IMR-90 (cell line): ENCODE results near the gene SPIN1. TPM values are rescaled to one million over a fixed set of nuclear protein-coding genes. Genes with fewer than 3 reads are reported as not detected.

ENCODE experiments used
- ATAC-seq: fragments of 200-7000 bp; cut with Tn5 transposase; 2 replicates; pipeline ENCODE4 v1.9.1; 2020; ENCODE audit warnings: low read depth, mild to moderate bottlenecking, moderate library complexity
- BruUV-seq: library from RNA; stranded (reverse); fragments of 400-500 nt; replicated peaks from 2 replicates; lab custom pipeline; 2021; lab: Mats Ljungman, UMichigan
- CTCF ChIA-PET: fragments of 300-600 bp; formaldehyde crosslinking; extraction: SDS; loops from one replicate; lab custom pipeline; 2021; ENCODE audit warnings: antibody characterized with exemption; lab: Yijun Ruan, JAX
- POLR2A ChIA-PET: fragments of 300-600 bp; sonication (Branson Sonifier 250); formaldehyde crosslinking; loops from one replicate; lab custom pipeline; 2022; ENCODE audit warnings: antibody characterized with exemption; ENCODE audit not compliant: unreplicated experiment; lab: Charles Lee
- DNase-seq: peaks from one replicate; pipeline ENCODE4 v3.0.0; 2013
- H2AFZ ChIP-seq: replicated peaks from 2 replicates; pipeline ENCODE3; 2013; ENCODE audit warnings: low read length, mild to moderate bottlenecking; ENCODE audit not compliant: poor library complexity
- H2AK5ac ChIP-seq: 2 replicates; pipeline ENCODE4 v1.6.1; 2013; ENCODE audit warnings: low read depth, low read length, inconsistent platforms
- H2AK9ac ChIP-seq: replicated peaks from 2 replicates; pipeline ENCODE3; 2013; ENCODE audit warnings: mild to moderate bottlenecking, low read depth, low read length, moderate library complexity; ENCODE audit not compliant: poor library complexity
- H2BK120ac ChIP-seq: 2 replicates; pipeline ENCODE4 v1.6.1; 2013; ENCODE audit warnings: low read depth, low read length, inconsistent platforms
- H2BK15ac ChIP-seq: 3 replicates; pipeline ENCODE4 v1.6.1; 2013; ENCODE audit warnings: low read depth, low read length, inconsistent platforms
- H2BK20ac ChIP-seq: 2 replicates; pipeline ENCODE4 v1.6.1; 2013; ENCODE audit warnings: low read depth, mild to moderate bottlenecking, inconsistent platforms, low read length, moderate library complexity
- H2BK5ac ChIP-seq: 2 replicates; pipeline ENCODE4 v1.6.1; 2013; ENCODE audit warnings: mild to moderate bottlenecking, low read depth, low read length, inconsistent platforms; ENCODE audit not compliant: poor library complexity, severe bottlenecking
- H3K14ac ChIP-seq: replicated peaks from 2 replicates; pipeline ENCODE4 v1.6.1; 2013; ENCODE audit warnings: low read depth, low read length, inconsistent platforms
- H3K18ac ChIP-seq: 2 replicates; pipeline ENCODE4 v1.6.1; 2013; ENCODE audit warnings: low read depth, low read length, control low read depth
- H3K23ac ChIP-seq: 2 replicates; pipeline ENCODE4 v1.6.1; 2013; ENCODE audit warnings: low read depth, low read length, inconsistent platforms
- H3K27ac ChIP-seq: 2 replicates; pipeline ENCODE4 v1.5.1; 2013; ENCODE audit warnings: mild to moderate bottlenecking, control low read depth, low read length; ENCODE audit not compliant: insufficient read depth
- H3K27me3 ChIP-seq: 2 replicates; pipeline ENCODE4 v1.6.1; 2013; ENCODE audit warnings: low read length; ENCODE audit not compliant: control insufficient read depth, insufficient read depth
- H3K36me3 ChIP-seq: 2 replicates; pipeline ENCODE4 v1.6.1; 2013; ENCODE audit warnings: low read length, mixed read lengths; ENCODE audit not compliant: control insufficient read depth, insufficient read depth
- H3K4ac ChIP-seq: 2 replicates; pipeline ENCODE4 v1.6.1; 2013; ENCODE audit warnings: low read depth, low read length, inconsistent platforms
- H3K4me1 ChIP-seq: 2 replicates; pipeline ENCODE4 v1.6.1; 2013; ENCODE audit warnings: low read length, mixed read lengths; ENCODE audit not compliant: control insufficient read depth, insufficient read depth
- H3K4me2 ChIP-seq: 2 replicates; pipeline ENCODE4 v1.6.1; 2013; ENCODE audit warnings: low read depth, mild to moderate bottlenecking, control low read depth, low read length, moderate library complexity
- H3K4me3 ChIP-seq: 2 replicates; pipeline ENCODE4 v1.5.1; 2013; ENCODE audit warnings: low read depth, mild to moderate bottlenecking, control low read depth, low read length, moderate library complexity; ENCODE audit not compliant: insufficient read depth
- H3K56ac ChIP-seq: 2 replicates; pipeline ENCODE4 v1.6.1; 2013; ENCODE audit warnings: low read length, inconsistent platforms; ENCODE audit not compliant: insufficient read depth; ENCODE audit errors: extremely low read depth
- H3K79me1 ChIP-seq, 2 experiments: 2 replicates each; pipeline ENCODE4 v1.6.1; 2013; ENCODE audit warnings: low read length in 2 of 2, inconsistent platforms in 1 of 2, low read depth in 1 of 2
- H3K9ac ChIP-seq: 2 replicates; pipeline ENCODE4 v1.6.1; 2013; ENCODE audit warnings: low read depth, low read length, control low read depth
- H3K9me1 ChIP-seq: 2 replicates; pipeline ENCODE4 v1.6.1; 2013; ENCODE audit warnings: low read length, inconsistent platforms; ENCODE audit not compliant: insufficient read depth
- H3K9me3 ChIP-seq: 2 replicates; pipeline ENCODE4 v1.6.1; 2013; ENCODE audit warnings: low read length; ENCODE audit not compliant: control insufficient read depth, insufficient read depth
- H4K20me1 ChIP-seq: 2 replicates; pipeline ENCODE4 v1.6.1; 2013; ENCODE audit warnings: low read length, inconsistent platforms; ENCODE audit not compliant: insufficient read depth
- H4K5ac ChIP-seq: 2 replicates; pipeline ENCODE4 v1.6.1; 2013; ENCODE audit warnings: mild to moderate bottlenecking, low read depth, low read length, control low read depth
- H4K8ac ChIP-seq, 2 experiments: 2 replicates each; pipeline ENCODE4 v1.6.1; 2013; ENCODE audit warnings: low read depth in 2 of 2, low read length in 2 of 2, control low read depth in 1 of 2, inconsistent platforms in 1 of 2
- H4K91ac ChIP-seq: 2 replicates; pipeline ENCODE4 v1.6.1; 2013; ENCODE audit warnings: low read depth, low read length, inconsistent platforms; ENCODE audit not compliant: insufficient read depth
- CEBPB ChIP-seq: IDR thresholded peaks from 2 replicates; pipeline ENCODE4 v1.6.1; 2012; ENCODE audit warnings: low read depth, low read length, improper control_type of control experiment
- MAZ ChIP-seq: IDR thresholded peaks from 2 replicates; pipeline ENCODE4 v1.6.1; 2012; ENCODE audit warnings: low read depth, mild to moderate bottlenecking, low read length, improper control_type of control experiment, moderate library complexity, borderline replicate concordance
- RAD21 ChIP-seq: IDR thresholded peaks from 2 replicates; pipeline ENCODE4 v1.6.1; 2012; ENCODE audit warnings: low read length, improper control_type of control experiment
- RCOR1 ChIP-seq: IDR thresholded peaks from 2 replicates; pipeline ENCODE4 v1.6.1; 2012; ENCODE audit warnings: mild to moderate bottlenecking, low read length, improper control_type of control experiment; ENCODE audit not compliant: insufficient replicate concordance
- SMC3 ChIP-seq: fragments of 150-350 bp; IDR thresholded peaks from 2 replicates; pipeline ENCODE4 v1.6.1; 2016; ENCODE audit warnings: low read depth, mild to moderate bottlenecking, antibody characterized with exemption, low read length, moderate library complexity
- WGBS, 2 experiments: methylation state at CpG; one replicate each; pipeline versions ENCODE4 v1.1.5 to v1.1.7; 2013; ENCODE audit warnings: missing lambda C conversion rate in 2 of 2; ENCODE audit not compliant: insufficient read length in 1 of 2; ENCODE audit errors: extremely low coverage in 2 of 2; 5-methylcytosine and 5-hydroxymethylcytosine counted together
- dilution Hi-C: fragments of 300-500 bp; cut with HindIII; formaldehyde crosslinking; loops from one replicate; pipeline ENCODE4 v1.14.3; 2018; ENCODE audit warnings: low sequenced_read_pairs; ENCODE audit not compliant: unreplicated experiment
- in situ Hi-C: fragments of 300-500 bp; cut with MboI; formaldehyde crosslinking; loops from 3 replicates; pipeline ENCODE4 v1.14.3; 2019; ENCODE audit warnings: low sequenced_read_pairs, inconsistent platforms, mixed read lengths
- intact Hi-C: fragments of 100-400 bp; cut with micrococcal nuclease; formaldehyde crosslinking; loops from 2 replicates; pipeline ENCODE4 v1.10.0; 2022
- polyA plus RNA-seq, 3 experiments: library from polyadenylated mRNA; depleted of rRNA; stranded (reverse); fragments of >200 nt; gene quantifications; 2 replicates each; pipeline ENCODE4 v1.2.3, GENCODE V29; 2012; ENCODE audit warnings: low replicate concordance in 1 of 3
- total RNA-seq: library from RNA; depleted of rRNA; stranded (reverse); fragments of >200 nt; gene quantifications from 2 replicates; pipeline ENCODE4 v1.2.3, GENCODE V29; 2012
- TF ChIP-seq, protein P1 (sequence below): fragments of 150-350 bp; IDR thresholded peaks from 2 replicates; pipeline ENCODE4 v1.6.1; 2016; ENCODE audit warnings: low read depth, mild to moderate bottlenecking, low read length, moderate library complexity, borderline replicate concordance

Gene SPIN1
- total and polyA plus RNA-seq, 2 of the 4 experiments (the other 2 are of a cell fraction) = 63.3 to 141 TPM

DNA sequence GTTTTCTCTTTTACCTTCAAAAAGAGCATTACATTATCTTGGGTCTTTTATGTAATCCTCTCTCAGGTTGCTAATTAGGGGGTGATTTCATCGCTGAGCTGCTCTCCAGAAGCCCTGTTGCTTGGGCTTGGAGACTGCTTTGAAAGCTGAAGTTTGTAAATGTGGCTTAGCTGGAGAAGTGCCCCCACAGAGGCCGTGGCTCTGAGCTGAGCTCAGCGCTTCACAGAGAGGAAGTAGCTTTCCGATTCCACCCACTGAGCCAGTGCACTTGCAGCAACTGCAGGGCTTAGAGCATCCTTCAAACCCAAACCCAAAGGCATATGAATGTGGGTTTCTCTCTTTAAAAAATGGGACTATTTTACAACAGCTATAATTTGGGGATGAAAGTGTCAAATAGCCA, 133.1 kb downstream of the SPIN1 start:
- dilution Hi-C loops (no loop called here), in situ Hi-C loops (no loop called here), intact Hi-C loops (no loop called here)
- Histone ChIP-seq H3K18ac (no peak overlapping the region), H2BK120ac (peak overlapping the region; percentile 52), H3K56ac (no peak overlapping the region), H3K9ac (no peak overlapping the region), H4K91ac (no peak overlapping the region), H3K23ac (no peak overlapping the region), H2AFZ (peak overlapping the region; percentile 27), H3K4me3 (no peak overlapping the region), H3K14ac (0 out of 2 replicates have a peak overlapping the region, but pooled peaks have one; percentile 4), H4K20me1 (no peaks in the 10 kb centered on the region), H3K27ac (no peak overlapping the region), H2AK9ac (peak overlapping the region; percentile 51), H4K5ac (no peak overlapping the region), H2AK5ac (no peak overlapping the region; the same call in 1 of the 2 replicates), H3K4ac (0 out of 2 replicates have a peak overlapping the region, but pooled peaks have one; percentile 22), H3K79me1 (peaks cover 0 to 13% of the 10 kb centered on the region in 2 experiments; a peak in 2 of 4 replicates), H3K9me1 (peaks cover 8% of the 10 kb centered on the region; the same call in 1 of the 2 replicates), H3K27me3 (no peaks in the 10 kb centered on the region), H4K8ac (no peak overlapping the region), H3K36me3 (no peaks in the 10 kb centered on the region), H3K4me1 (peaks cover 9% of the 10 kb centered on the region), H2BK20ac (peak overlapping the region; percentile 42; the same call in 1 of the 2 replicates), H2BK15ac (no peak overlapping the region), H3K9me3 (no peaks in the 10 kb centered on the region), H2BK5ac (no peak overlapping the region), H3K4me2 (no peak overlapping the region)
- ChIA-PET CTCF (no interaction called here), POLR2A (no interaction called here)
- DNase-seq = no peak
- no peak for ATAC-seq
- WGBS, 2 experiments = no CpG with 5 or more reads among the region's 4 CpGs
- TF ChIP-seq RCOR1 (no peak), SMC3 (no peak), RAD21 (no peak), MAZ (no peak), CEBPB (no peak)
- TF ChIP-seq, protein P1, sequence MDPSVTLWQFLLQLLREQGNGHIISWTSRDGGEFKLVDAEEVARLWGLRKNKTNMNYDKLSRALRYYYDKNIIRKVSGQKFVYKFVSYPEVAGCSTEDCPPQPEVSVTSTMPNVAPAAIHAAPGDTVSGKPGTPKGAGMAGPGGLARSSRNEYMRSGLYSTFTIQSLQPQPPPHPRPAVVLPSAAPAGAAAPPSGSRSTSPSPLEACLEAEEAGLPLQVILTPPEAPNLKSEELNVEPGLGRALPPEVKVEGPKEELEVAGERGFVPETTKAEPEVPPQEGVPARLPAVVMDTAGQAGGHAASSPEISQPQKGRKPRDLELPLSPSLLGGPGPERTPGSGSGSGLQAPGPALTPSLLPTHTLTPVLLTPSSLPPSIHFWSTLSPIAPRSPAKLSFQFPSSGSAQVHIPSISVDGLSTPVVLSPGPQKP = no peak
- BruUV-seq = no TSS peak
